Right lobe of liver (tissue), 6 donors: ENCODE data around the gene MCAM. TPM values are rescaled to one million over a fixed set of nuclear protein-coding genes. Genes with fewer than 3 reads are reported as not detected.
A peak's percentile ranks its signal among the peaks of the same experiment; 100 is the strongest.

Experiments
- ATAC-seq, 4 donors: fragments of 200-7000 bp; cut with Tn5 transposase; one replicate each; pipeline ENCODE4 v1.9.1; 2020; ENCODE audit warnings: mild to moderate bottlenecking in 4 of 4, moderate library complexity in 4 of 4
- DNase-seq, 3 donors: peaks; one replicate each; pipeline ENCODE4 v3.0.0-alpha.2; 2020
- H3K27ac ChIP-seq, 3 donors: fragments of 200-600 bp; one replicate each; pipeline ENCODE4 v1.8.0; 2022
- H3K27me3 ChIP-seq, 2 donors: fragments of 200-600 bp; one replicate each; pipeline ENCODE4 v1.8.0; 2022
- H3K36me3 ChIP-seq, 4 donors: fragments of 200-600 bp; sonication (generic) in 1 of 4; one replicate each; pipeline versions ENCODE4 v1.5.1 to v1.8.0; 2017 to 2022; ENCODE audit warnings: control low read depth in 1 of 4
- H3K4me1 ChIP-seq, 4 donors: fragments of 200-600 bp; sonication (generic) in 1 of 4; one replicate each; pipeline versions ENCODE4 v1.5.1 to v1.8.0; 2017 to 2022; ENCODE audit warnings: control low read depth in 1 of 4
- H3K4me3 ChIP-seq, 3 donors: fragments of 200-600 bp; one replicate each; pipeline ENCODE4 v1.8.0; 2022
- H3K9me3 ChIP-seq, 4 donors: fragments of 200-600 bp; sonication (generic) in 1 of 4; one replicate each; pipeline versions ENCODE4 v1.5.1 to v1.8.0; 2017 to 2022; ENCODE audit warnings: control low read depth in 1 of 4
- CTCF ChIP-seq, 4 donors: fragments of 200-600 bp in 3 of 4; fragments of 450-650 bp in 1 of 4; IDR thresholded peaks; one replicate each; pipeline versions ENCODE4 v1.5.1 to v1.8.0; 2016 to 2022; ENCODE audit warnings: antibody characterized with exemption in 4 of 4, mild to moderate bottlenecking in 2 of 4
- POLR2A ChIP-seq: fragments of 450-650 bp; IDR thresholded peaks from one replicate; pipeline ENCODE4 v1.6.1; 2017; ENCODE audit warnings: antibody characterized with exemption, mild to moderate bottlenecking
- WGBS: methylation state at CpG from one replicate; pipeline ENCODE4 v1.1.6; 2018; ENCODE audit warnings: low coverage, low lambda C conversion rate; ENCODE audit not compliant: insufficient coverage; ENCODE audit errors: missing lambda C conversion rate; 5-methylcytosine and 5-hydroxymethylcytosine counted together
- intact Hi-C, 2 donors: fragments of 100-400 bp; cut with DNase I; formaldehyde crosslinking; loops; one replicate each; pipeline versions ENCODE4 v1.11.2 to v1.14.1; 2022
- long read RNA-seq: library from polyadenylated mRNA; unstranded; transcript quantifications from one replicate; pipeline ENCODE4 v2.0.0, GENCODE V29; 2019
- total RNA-seq, 6 experiments: library from RNA; depleted of rRNA in 2 of 6; stranded (reverse); fragments of >200 nt in 2 of 6; fragmentation: NEBNext Ultra II Directional in 3 of 6; extraction: Animal tissue kit (Norgen Biotek cat#: 25700) in 3 of 6; gene quantifications; one replicate each; pipeline versions ENCODE4 v1.1.0 to v1.2.4, GENCODE V29; 2016 to 2023
- donor health status: DM: no; HTN: yes; CAD: no.
- donor health status: DM: no; HTN: no; CAD: no.
- donor health status: DM: no; HTN: no; CAD: no.
- donor health status: DM: no; HTN: yes; CAD: no.
- donor health status: DM: no; HTN: yes; CAD: no.

Gene MCAM
- 10 to 100 TPM in 4 of 6 experiments, 1 to 10 TPM in 2; 1.8 to 28.7 (median 12.5) TPM for total RNA-seq
- long read RNA-seq, partial matches to known transcripts = 0 of 1 reads
- long read RNA-seq, other reads (novel, unspliced or antisense) = 1 of 1 reads

- intact Hi-C loops = no loop called here
- Histone ChIP-seq H3K27ac (peak within 1 kb of the TSS; percentile 15 to 63 (median 43)), H3K36me3 (no peaks in the 10 kb centered on the region), H3K27me3 (peaks cover 0 to 4% of the 10 kb centered on the region in 2 donors), H3K4me3 (peak within 1 kb of the TSS; percentile 32 to 42 (median 35)), H3K9me3 (no peaks in the 10 kb centered on the region), H3K4me1 (peaks cover 0 to 25% (median 4%) of the 10 kb centered on the region in 4 donors)
- ATAC-seq (peak in 3 of 4 donors; percentile 4 to 10 (median 5)), DNase-seq (peak in 2 of 3 donors; percentile 47 to 61)
- WGBS = no CpG with 5 or more reads among the region's 74 CpGs
- TF ChIP-seq POLR2A (no peak), CTCF (IDR thresholded peaks at IDR 0.05) (no peak)
Observed at GRCh38 chr11:119316729-119317591, at the start of gene MCAM. Gene MCAM, minus strand, starts transcription at chr11:119317130. Its CDS starts 29 bp downstream, at chr11:119317101.

- peak overlapping the region in 1 of 3 donors; percentile 98 for H3K27ac ChIP-seq
- intact Hi-C loops = loop anchor here in 1 of 2 donors (10.0 kb wide), 1 partner anchor 110 kb away; no protein-coding TSS in a partner anchor
Observed at GRCh38 chr11:119365071-119365591, 48.2 kb upstream of the MCAM start.

GRCh38 chr11:119363851-119364590 lies 47.1 kb upstream of the MCAM start:
- Histone ChIP-seq H3K27me3 (no peaks in the 10 kb centered on the region), H3K4me3 (peak overlapping the region; percentile 42 to 73 (median 57)), H3K4me1 (peaks cover 0 to 64% (median 20%) of the 10 kb centered on the region in 4 donors), H3K9me3 (no peaks in the 10 kb centered on the region), H3K27ac (peak overlapping the region; percentile 51 to 98 (median 81)), H3K36me3 (peaks cover 0 to 12% (median 3%) of the 10 kb centered on the region in 4 donors)
- WGBS = 0% methylated on average over 1 of the region's 88 CpGs
- ATAC-seq (peak; percentile 32 to 63 (median 55)), DNase-seq (peak; percentile 78 to 85 (median 84))
- intact Hi-C loops = loop anchor here in 1 of 2 donors (10.0 kb wide), 1 partner anchor 111 kb away; no protein-coding TSS in a partner anchor
- TF ChIP-seq CTCF (IDR thresholded peaks at IDR 0.05) (no peak), POLR2A (peak; percentile 72)

More at GRCh38 chr11:119365071-119365591, 48.2 kb upstream of the MCAM start:
- TF ChIP-seq POLR2A (no peak), CTCF (IDR thresholded peaks at IDR 0.05) (no peak)
- DNase-seq = peak in 1 of 3 donors; percentile 42
- H3K27me3 ChIP-seq = no peaks in the 10 kb centered on the region
- no peak for ATAC-seq
- peak overlapping the region in 1 of 3 donors; percentile 73 for H3K4me3 ChIP-seq
- H3K9me3 ChIP-seq = no peaks in the 10 kb centered on the region
- peaks cover 0 to 70% (median 23%) of the 10 kb centered on the region in 4 donors for H3K4me1 ChIP-seq
- peaks cover 0 to under 1% (median 0%) of the 10 kb centered on the region in 4 donors for H3K36me3 ChIP-seq
- 80% methylated on average over 1 of the region's 6 CpGs for WGBS
